ENCODE data around the gene SSX2IP.
"Not testable (repeated sequence)": the region's sequence is repeated elsewhere in the genome, so short reads cannot be mapped to it uniquely, and the experiment has no call there.

SSX2IP gene

GRCh38 chr1:84722794-84723193 is 32.5 kb upstream of the SSX2IP start:
- Histone ChIP-seq H3K36me3 (ENCODE audit: control insufficient read depth, insufficient read depth, low read length) (no peaks in the 10 kb centered on the region), H3K27me3 (replicated peaks; ENCODE audit: control insufficient read depth, insufficient read depth, low read length) (no peaks in the 10 kb centered on the region), H3K4me3 (replicated peaks; ENCODE audit: low read depth, low read length) (no peak overlapping the region)
- DNase-seq (ENCODE audit: extremely low read depth, insufficient read length): no peak
- TF ChIP-seq CTCF (IDR thresholded peaks at IDR 0.05; ENCODE audit: insufficient read depth, low read length, poor library complexity, severe bottlenecking): no peak

- not testable (repeated sequence) for H3K36me3 ChIP-seq (ENCODE audit: control insufficient read depth, insufficient read depth, low read length); DNase-seq (ENCODE audit: extremely low read depth, insufficient read length); H3K4me3 ChIP-seq (replicated peaks; ENCODE audit: low read depth, low read length); H3K27me3 ChIP-seq (replicated peaks; ENCODE audit: control insufficient read depth, insufficient read depth, low read length)
These were observed 31.6 kb upstream of the SSX2IP start for GRCh38 chr1:84721872-84722271.

- no peak for DNase-seq (ENCODE audit: extremely low read depth, insufficient read length)
These were observed 30.9 kb upstream of the SSX2IP start for GRCh38 chr1:84721152-84721551.

GRCh38 chr1:84720221-84720780 is 30.0 kb upstream of the SSX2IP start:
- Histone ChIP-seq H3K36me3 (ENCODE audit: control insufficient read depth, insufficient read depth, low read length) (no peaks in the 10 kb centered on the region), H3K4me3 (replicated peaks; ENCODE audit: low read depth, low read length) (no peak overlapping the region), H3K27me3 (replicated peaks; ENCODE audit: control insufficient read depth, insufficient read depth, low read length) (no peaks in the 10 kb centered on the region)
- DNase-seq (ENCODE audit: extremely low read depth, insufficient read length): no peak
- TF ChIP-seq CTCF (IDR thresholded peaks at IDR 0.05; ENCODE audit: insufficient read depth, low read length, poor library complexity, severe bottlenecking): no peak

More at GRCh38 chr1:84721152-84721551, 30.9 kb upstream of the SSX2IP start:
- Histone ChIP-seq H3K36me3 (ENCODE audit: control insufficient read depth, insufficient read depth, low read length) (no peaks in the 10 kb centered on the region), H3K4me3 (replicated peaks; ENCODE audit: low read depth, low read length) (no peak overlapping the region), H3K27me3 (replicated peaks; ENCODE audit: control insufficient read depth, insufficient read depth, low read length) (no peaks in the 10 kb centered on the region)
- no peak for TF ChIP-seq CTCF (IDR thresholded peaks at IDR 0.05; ENCODE audit: insufficient read depth, low read length, poor library complexity, severe bottlenecking)

GRCh38 chr1:84719543-84720217 is 29.4 kb upstream of the SSX2IP start:
- no peak for DNase-seq (ENCODE audit: extremely low read depth, insufficient read length)
- no peaks in the 10 kb centered on the region for H3K36me3 ChIP-seq (ENCODE audit: control insufficient read depth, insufficient read depth, low read length)
- TF ChIP-seq CTCF (IDR thresholded peaks at IDR 0.05; ENCODE audit: insufficient read depth, low read length, poor library complexity, severe bottlenecking): no peak
- no peaks in the 10 kb centered on the region for H3K27me3 ChIP-seq (replicated peaks; ENCODE audit: control insufficient read depth, insufficient read depth, low read length)
- H3K4me3 ChIP-seq (replicated peaks; ENCODE audit: low read depth, low read length): no peak overlapping the region

- Histone ChIP-seq H3K36me3 (ENCODE audit: control insufficient read depth, insufficient read depth, low read length) (no peaks in the 10 kb centered on the region), H3K27me3 (replicated peaks; ENCODE audit: control insufficient read depth, insufficient read depth, low read length) (no peaks in the 10 kb centered on the region), H3K4me3 (replicated peaks; ENCODE audit: low read depth, low read length) (no peak overlapping the region)
- no peak for TF ChIP-seq CTCF (IDR thresholded peaks at IDR 0.05; ENCODE audit: insufficient read depth, low read length, poor library complexity, severe bottlenecking)
- DNase-seq (ENCODE audit: extremely low read depth, insufficient read length): no peak
These were observed 25.2 kb upstream of the SSX2IP start for GRCh38 chr1:84715342-84716019.
